GM23338 (cell line): ENCODE results near the gene KIAA1217. TPM values are rescaled to one million over a fixed set of nuclear protein-coding genes. Genes with fewer than 3 reads are reported as not detected.

Experiments
- ATAC-seq: fragments of 200-7000 bp; cut with Tn5 transposase; 3 replicates; pipeline ENCODE4 v1.9.1; 2020
- DNase-seq: peaks from one replicate; pipeline ENCODE4 v3.0.0-alpha.2; 2015; ENCODE audit warnings: low spot score
- H2AFZ ChIP-seq: fragments of 200-600 bp; sonication (generic); 2 replicates; pipeline ENCODE4 v1.8.0; 2016; ENCODE audit warnings: antibody characterized with exemption, mild to moderate bottlenecking, moderate library complexity
- H3F3A ChIP-seq: fragments of 200-600 bp; sonication (generic); replicated peaks from 2 replicates; pipeline ENCODE4 v1.8.0; 2017; ENCODE audit warnings: antibody characterized with exemption, mixed run types, low read depth
- H3K27ac ChIP-seq: fragments of 200-600 bp; sonication (generic); 2 replicates; pipeline ENCODE4 v1.6.1; 2016; ENCODE audit warnings: low read depth
- H3K27me3 ChIP-seq: fragments of 200-600 bp; sonication (generic); 2 replicates; pipeline ENCODE4 v1.8.0; 2016; ENCODE audit warnings: mild to moderate bottlenecking, mixed run types, moderate library complexity; ENCODE audit not compliant: insufficient read depth
- H3K36me3 ChIP-seq: fragments of 200-600 bp; sonication (generic); 2 replicates; pipeline ENCODE4 v1.8.0; 2016; ENCODE audit warnings: mild to moderate bottlenecking; ENCODE audit not compliant: insufficient read depth
- H3K4me1 ChIP-seq: fragments of 200-600 bp; sonication (generic); 2 replicates; pipeline ENCODE4 v1.8.0; 2016; ENCODE audit warnings: mild to moderate bottlenecking, moderate library complexity; ENCODE audit not compliant: insufficient read depth
- H3K4me2 ChIP-seq: fragments of 200-600 bp; sonication (generic); 2 replicates; pipeline ENCODE4 v1.7.1; 2017; ENCODE audit warnings: mixed run types
- H3K4me3 ChIP-seq: fragments of 200-600 bp; sonication (generic); 2 replicates; pipeline ENCODE4 v1.6.1; 2016; ENCODE audit warnings: mixed run types
- H3K79me2 ChIP-seq: fragments of 200-600 bp; sonication (generic); replicated peaks from 2 replicates; pipeline ENCODE4 v1.8.0; 2017; ENCODE audit warnings: mild to moderate bottlenecking; ENCODE audit not compliant: insufficient read depth
- H3K9me2 ChIP-seq: fragments of 200-600 bp; sonication (generic); 2 replicates; pipeline ENCODE4 v1.8.0; 2017; ENCODE audit not compliant: insufficient read depth
- H4K20me1 ChIP-seq: fragments of 200-600 bp; sonication (generic); replicated peaks from 2 replicates; pipeline ENCODE4 v1.8.0; 2017; ENCODE audit warnings: mild to moderate bottlenecking; ENCODE audit not compliant: insufficient read depth
- H3K27ac Mint-ChIP-seq: 2 replicates; pipeline ENCODE4 v1.8.0; 2020; ENCODE audit warnings: inconsistent platforms, mild to moderate bottlenecking, moderate library complexity, mixed read lengths
- H3K27me3 Mint-ChIP-seq: 3 replicates; pipeline ENCODE4 v1.8.0; 2022; ENCODE audit warnings: low read depth, mild to moderate bottlenecking, moderate library complexity, mixed read lengths, inconsistent platforms; ENCODE audit not compliant: insufficient read depth, poor library complexity
- H3K36me3 Mint-ChIP-seq: 3 replicates; pipeline ENCODE4 v1.8.0; 2021; ENCODE audit warnings: low read depth, mild to moderate bottlenecking, inconsistent platforms, moderate library complexity, mixed read lengths
- H3K4me1 Mint-ChIP-seq: 3 replicates; pipeline ENCODE4 v1.8.0; 2020; ENCODE audit warnings: mild to moderate bottlenecking, inconsistent platforms, mixed read lengths
- H3K4me3 Mint-ChIP-seq: 3 replicates; pipeline ENCODE4 v1.8.0; 2021; ENCODE audit warnings: moderate library complexity, mild to moderate bottlenecking, inconsistent platforms, mixed read lengths
- H3K9me3 Mint-ChIP-seq: 3 replicates; pipeline ENCODE4 v1.8.0; 2020; ENCODE audit warnings: moderate library complexity, mild to moderate bottlenecking, inconsistent platforms, mixed read lengths
- CREB1 ChIP-seq: fragments of 250-450 bp; sonication (Bioruptor Pico); IDR thresholded peaks from 2 replicates; pipeline ENCODE4 v1.5.0; 2020; ENCODE audit warnings: low read depth, mild to moderate bottlenecking, moderate library complexity
- ETS1 ChIP-seq: IDR thresholded peaks from 2 replicates; pipeline ENCODE4 v1.6.1; 2016; ENCODE audit warnings: antibody characterized with exemption
- EZH2 ChIP-seq: fragments of 200-600 bp; sonication (generic); IDR thresholded peaks from one replicate; pipeline ENCODE4 v1.8.0; 2017; ENCODE audit warnings: antibody characterized with exemption, mild to moderate bottlenecking, low read depth; ENCODE audit not compliant: unreplicated experiment
- POLR2AphosphoS5 ChIP-seq: IDR thresholded peaks from 2 replicates; pipeline ENCODE4 v1.6.1; 2016; ENCODE audit warnings: antibody characterized with exemption, low read depth
- REST ChIP-seq: IDR thresholded peaks from one replicate; pipeline ENCODE4 v1.6.1; 2018; ENCODE audit warnings: antibody characterized with exemption; ENCODE audit not compliant: unreplicated experiment
- STAT1 ChIP-seq: IDR thresholded peaks from one replicate; pipeline ENCODE4 v1.6.1; 2016; ENCODE audit warnings: antibody characterized with exemption; ENCODE audit not compliant: unreplicated experiment
- polyA plus RNA-seq: library from polyadenylated mRNA; unstranded; fragments of >200 nt; fragmentation: Nextera tagmentation; extraction: Ambion mirVana; gene quantifications from 2 replicates; pipeline ENCODE4 v1.2.1, GENCODE V29; 2016
- total RNA-seq: library from RNA; depleted of rRNA; stranded (reverse); fragments of >200 nt; shearing (Covaris generic); gene quantifications from 2 replicates; pipeline ENCODE4 v1.2.3, GENCODE V29; 2014
- TF ChIP-seq, protein P1 (sequence below): fragments of 250-450 bp; sonication (Bioruptor Pico); IDR thresholded peaks from 2 replicates; pipeline ENCODE4 v1.5.0; 2020; ENCODE audit warnings: mild to moderate bottlenecking, moderate library complexity

KIAA1217 gene
- total and polyA plus RNA-seq, 2 experiments from 2014 or later = 6.4 to 9.1 TPM

- H3K9me2 ChIP-seq = no peaks in the 10 kb centered on the region
- H3K4me1 ChIP-seq = peaks cover 15% of the 10 kb centered on the region
- no peak for ATAC-seq
- Mint-ChIP-seq H3K27me3 (peaks cover 8% of the 10 kb centered on the region), H3K27ac (no peak overlapping the region), H3K4me1 (peaks cover 26% of the 10 kb centered on the region), H3K9me3 (no peaks in the 10 kb centered on the region), H3K36me3 (no peaks in the 10 kb centered on the region), H3K4me3 (no peak overlapping the region)
- no peak overlapping the region for H3K4me2 ChIP-seq
- no peak overlapping the region for H3K27ac ChIP-seq
- no peaks in the 10 kb centered on the region for H3K79me2 ChIP-seq
- no peaks in the 10 kb centered on the region for H3K36me3 ChIP-seq
- no peak for DNase-seq
- no peak overlapping the region for H2AFZ ChIP-seq
- no peak for TF ChIP-seq POLR2AphosphoS5
- no peak for TF ChIP-seq ETS1
- no peak overlapping the region for H3K4me3 ChIP-seq
- H4K20me1 ChIP-seq = no peaks in the 10 kb centered on the region
- H3K27me3 ChIP-seq = no peaks in the 10 kb centered on the region
- no peaks in the 10 kb centered on the region for H3F3A ChIP-seq
Observed at GRCh38 chr10:24553051-24553612, 344.2 kb downstream of the KIAA1217 start.

DNA sequence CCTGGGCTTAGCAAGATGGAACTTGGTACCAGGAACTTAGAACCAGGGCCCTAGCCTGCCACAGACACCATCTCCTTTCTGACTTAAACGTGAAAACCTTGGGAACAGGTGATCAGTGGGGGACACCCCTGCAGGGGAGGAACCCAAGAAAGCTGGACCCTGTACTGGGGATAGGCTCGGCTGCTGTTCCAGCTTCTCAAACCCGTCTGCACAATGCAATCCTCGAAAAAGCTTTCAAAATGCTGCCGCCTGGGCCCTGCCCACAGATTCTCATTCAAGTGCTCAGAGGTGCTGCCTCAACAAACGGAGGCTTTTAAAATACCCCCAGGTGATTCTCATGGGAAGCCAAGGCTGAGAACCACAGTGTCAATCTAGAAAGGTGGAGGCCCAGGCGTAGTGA lies 345.1 kb downstream of the KIAA1217 start:
- Histone ChIP-seq H3K9me2 (no peaks in the 10 kb centered on the region), H4K20me1 (no peaks in the 10 kb centered on the region), H2AFZ (no peak overlapping the region), H3K4me1 (peaks cover 15% of the 10 kb centered on the region), H3K4me3 (no peak overlapping the region), H3K4me2 (no peak overlapping the region), H3K79me2 (no peaks in the 10 kb centered on the region), H3K36me3 (no peaks in the 10 kb centered on the region), H3F3A (no peaks in the 10 kb centered on the region), H3K27ac (no peak overlapping the region), H3K27me3 (no peaks in the 10 kb centered on the region)
- no peak for ATAC-seq
- H3K9me3 Mint-ChIP-seq = no peaks in the 10 kb centered on the region
- H3K27me3 Mint-ChIP-seq = peaks cover 8% of the 10 kb centered on the region
- no peak overlapping the region for H3K4me3 Mint-ChIP-seq
- no peak for TF ChIP-seq EZH2
- TF ChIP-seq REST = no peak
- TF ChIP-seq STAT1 = no peak
- no peak for TF ChIP-seq CREB1 (CRISPR knock-in tag)
- TF ChIP-seq, protein P1, sequence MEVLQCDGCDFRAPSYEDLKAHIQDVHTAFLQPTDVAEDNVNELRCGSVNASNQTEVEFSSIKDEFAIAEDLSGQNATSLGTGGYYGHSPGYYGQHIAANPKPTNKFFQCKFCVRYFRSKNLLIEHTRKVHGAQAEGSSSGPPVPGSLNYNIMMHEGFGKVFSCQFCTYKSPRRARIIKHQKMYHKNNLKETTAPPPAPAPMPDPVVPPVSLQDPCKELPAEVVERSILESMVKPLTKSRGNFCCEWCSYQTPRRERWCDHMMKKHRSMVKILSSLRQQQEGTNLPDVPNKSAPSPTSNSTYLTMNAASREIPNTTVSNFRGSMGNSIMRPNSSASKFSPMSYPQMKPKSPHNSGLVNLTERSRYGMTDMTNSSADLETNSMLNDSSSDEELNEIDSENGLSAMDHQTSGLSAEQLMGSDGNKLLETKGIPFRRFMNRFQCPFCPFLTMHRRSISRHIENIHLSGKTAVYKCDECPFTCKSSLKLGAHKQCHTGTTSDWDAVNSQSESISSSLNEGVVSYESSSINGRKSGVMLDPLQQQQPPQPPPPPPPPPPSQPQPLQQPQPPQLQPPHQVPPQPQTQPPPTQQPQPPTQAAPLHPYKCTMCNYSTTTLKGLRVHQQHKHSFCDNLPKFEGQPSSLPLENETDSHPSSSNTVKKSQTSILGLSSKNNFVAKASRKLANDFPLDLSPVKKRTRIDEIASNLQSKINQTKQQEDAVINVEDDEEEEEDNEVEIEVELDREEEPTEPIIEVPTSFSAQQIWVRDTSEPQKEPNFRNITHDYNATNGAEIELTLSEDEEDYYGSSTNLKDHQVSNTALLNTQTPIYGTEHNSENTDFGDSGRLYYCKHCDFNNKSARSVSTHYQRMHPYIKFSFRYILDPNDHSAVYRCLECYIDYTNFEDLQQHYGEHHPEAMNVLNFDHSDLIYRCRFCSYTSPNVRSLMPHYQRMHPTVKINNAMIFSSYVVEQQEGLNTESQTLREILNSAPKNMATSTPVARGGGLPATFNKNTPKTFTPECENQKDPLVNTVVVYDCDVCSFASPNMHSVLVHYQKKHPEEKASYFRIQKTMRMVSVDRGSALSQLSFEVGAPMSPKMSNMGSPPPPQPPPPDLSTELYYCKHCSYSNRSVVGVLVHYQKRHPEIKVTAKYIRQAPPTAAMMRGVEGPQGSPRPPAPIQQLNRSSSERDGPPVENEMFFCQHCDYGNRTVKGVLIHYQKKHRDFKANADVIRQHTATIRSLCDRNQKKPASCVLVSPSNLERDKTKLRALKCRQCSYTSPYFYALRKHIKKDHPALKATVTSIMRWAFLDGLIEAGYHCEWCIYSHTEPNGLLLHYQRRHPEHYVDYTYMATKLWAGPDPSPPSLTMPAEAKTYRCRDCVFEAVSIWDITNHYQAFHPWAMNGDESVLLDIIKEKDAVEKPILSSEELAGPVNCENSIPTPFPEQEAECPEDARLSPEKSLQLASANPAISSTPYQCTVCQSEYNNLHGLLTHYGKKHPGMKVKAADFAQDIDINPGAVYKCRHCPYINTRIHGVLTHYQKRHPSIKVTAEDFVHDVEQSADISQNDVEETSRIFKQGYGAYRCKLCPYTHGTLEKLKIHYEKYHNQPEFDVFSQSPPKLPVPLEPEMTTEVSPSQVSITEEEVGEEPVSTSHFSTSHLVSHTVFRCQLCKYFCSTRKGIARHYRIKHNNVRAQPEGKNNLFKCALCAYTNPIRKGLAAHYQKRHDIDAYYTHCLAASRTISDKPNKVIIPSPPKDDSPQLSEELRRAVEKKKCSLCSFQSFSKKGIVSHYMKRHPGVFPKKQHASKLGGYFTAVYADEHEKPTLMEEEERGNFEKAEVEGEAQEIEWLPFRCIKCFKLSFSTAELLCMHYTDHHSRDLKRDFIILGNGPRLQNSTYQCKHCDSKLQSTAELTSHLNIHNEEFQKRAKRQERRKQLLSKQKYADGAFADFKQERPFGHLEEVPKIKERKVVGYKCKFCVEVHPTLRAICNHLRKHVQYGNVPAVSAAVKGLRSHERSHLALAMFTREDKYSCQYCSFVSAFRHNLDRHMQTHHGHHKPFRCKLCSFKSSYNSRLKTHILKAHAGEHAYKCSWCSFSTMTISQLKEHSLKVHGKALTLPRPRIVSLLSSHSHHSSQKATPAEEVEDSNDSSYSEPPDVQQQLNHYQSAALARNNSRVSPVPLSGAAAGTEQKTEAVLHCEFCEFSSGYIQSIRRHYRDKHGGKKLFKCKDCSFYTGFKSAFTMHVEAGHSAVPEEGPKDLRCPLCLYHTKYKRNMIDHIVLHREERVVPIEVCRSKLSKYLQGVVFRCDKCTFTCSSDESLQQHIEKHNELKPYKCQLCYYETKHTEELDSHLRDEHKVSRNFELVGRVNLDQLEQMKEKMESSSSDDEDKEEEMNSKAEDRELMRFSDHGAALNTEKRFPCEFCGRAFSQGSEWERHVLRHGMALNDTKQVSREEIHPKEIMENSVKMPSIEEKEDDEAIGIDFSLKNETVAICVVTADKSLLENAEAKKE = no peak
- no peak for DNase-seq
- H3K36me3 Mint-ChIP-seq = no peaks in the 10 kb centered on the region
- H3K4me1 Mint-ChIP-seq = peaks cover 26% of the 10 kb centered on the region
- no peak overlapping the region for H3K27ac Mint-ChIP-seq
